Measurements from ENCODE around the gene CHCHD4.

DNA sequence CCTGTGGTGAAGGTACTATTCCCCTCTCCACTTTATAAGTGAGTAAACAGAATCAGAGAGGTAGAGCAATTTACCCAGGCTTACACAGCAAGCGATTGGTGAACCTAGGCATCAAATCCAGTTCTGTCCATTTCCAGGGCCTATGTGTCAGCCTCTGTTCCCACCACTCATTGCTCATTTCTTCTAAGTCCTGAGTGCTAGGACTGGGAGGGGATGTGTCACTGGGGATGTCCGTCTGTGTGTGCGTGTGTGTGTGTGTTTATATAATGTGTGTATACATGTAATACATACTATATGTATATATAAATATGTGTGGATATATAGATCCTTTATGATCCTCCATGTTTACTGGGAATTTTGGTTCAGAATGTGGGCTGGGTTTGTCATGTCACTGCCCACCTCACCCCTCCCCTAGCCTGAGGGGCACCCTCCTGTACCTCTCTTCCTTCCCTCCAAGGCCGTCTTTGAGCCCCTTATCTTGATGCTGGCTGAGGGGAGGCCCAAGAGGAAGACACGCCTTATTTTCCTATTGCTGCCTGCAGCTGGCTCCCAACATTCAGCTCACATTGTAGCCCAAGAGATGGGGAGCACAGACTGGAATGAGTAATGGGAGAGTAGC is 2.3 kb upstream of the CHCHD4 start:
- TF ChIP-seq, protein P1, sequence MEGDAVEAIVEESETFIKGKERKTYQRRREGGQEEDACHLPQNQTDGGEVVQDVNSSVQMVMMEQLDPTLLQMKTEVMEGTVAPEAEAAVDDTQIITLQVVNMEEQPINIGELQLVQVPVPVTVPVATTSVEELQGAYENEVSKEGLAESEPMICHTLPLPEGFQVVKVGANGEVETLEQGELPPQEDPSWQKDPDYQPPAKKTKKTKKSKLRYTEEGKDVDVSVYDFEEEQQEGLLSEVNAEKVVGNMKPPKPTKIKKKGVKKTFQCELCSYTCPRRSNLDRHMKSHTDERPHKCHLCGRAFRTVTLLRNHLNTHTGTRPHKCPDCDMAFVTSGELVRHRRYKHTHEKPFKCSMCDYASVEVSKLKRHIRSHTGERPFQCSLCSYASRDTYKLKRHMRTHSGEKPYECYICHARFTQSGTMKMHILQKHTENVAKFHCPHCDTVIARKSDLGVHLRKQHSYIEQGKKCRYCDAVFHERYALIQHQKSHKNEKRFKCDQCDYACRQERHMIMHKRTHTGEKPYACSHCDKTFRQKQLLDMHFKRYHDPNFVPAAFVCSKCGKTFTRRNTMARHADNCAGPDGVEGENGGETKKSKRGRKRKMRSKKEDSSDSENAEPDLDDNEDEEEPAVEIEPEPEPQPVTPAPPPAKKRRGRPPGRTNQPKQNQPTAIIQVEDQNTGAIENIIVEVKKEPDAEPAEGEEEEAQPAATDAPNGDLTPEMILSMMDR (IDR thresholded peaks at IDR 0.05; ENCODE audit: insufficient read depth, low read length, poor library complexity, severe bottlenecking) = no peak
- no peak for TF ChIP-seq EZH2phosphoT487 (conservative IDR thresholded peaks at IDR 0.05; ENCODE audit: low read length)
